Measurements from ENCODE around the gene MLPH.

The MLPH gene

DNA sequence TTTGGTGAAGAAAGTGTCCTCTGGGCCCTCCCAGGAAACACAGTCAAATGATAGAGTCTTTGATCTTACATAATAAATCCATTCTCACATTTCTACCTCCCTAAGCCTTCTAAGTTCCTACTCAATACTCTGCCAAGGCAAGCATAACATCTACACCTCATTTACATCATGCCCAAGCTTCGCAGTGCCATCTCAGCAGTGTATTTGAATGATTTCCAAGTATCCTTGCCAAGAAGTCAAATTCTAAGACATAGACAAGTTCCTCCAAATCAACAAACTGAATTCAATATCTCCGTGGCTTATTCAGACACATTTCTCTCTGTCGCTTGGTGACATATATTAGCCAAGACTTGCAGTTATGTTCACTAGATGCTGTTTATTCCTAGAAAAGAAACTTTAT lies 8.1 kb upstream of the MLPH start:
- DNase-seq (ENCODE audit: low read depth): no peak

DNA sequence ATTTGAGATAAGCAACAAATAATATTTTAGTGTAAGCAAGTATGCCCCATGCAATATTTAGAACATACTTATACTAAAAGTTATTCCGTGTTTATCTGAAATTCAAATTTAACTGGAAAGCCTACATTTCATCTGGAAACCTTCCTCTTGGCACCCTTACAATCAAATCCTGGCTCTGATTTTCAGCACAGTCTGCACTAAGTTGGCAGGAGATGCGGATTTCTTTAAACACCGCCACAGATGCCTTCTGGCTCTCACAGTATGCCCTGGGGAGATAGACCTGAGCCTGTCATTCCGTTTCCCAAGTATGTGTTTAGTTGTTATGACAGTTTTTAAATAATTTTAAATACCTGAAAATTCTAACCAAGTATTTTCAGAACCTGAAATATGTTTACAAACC lies 7.3 kb upstream of the MLPH start:
- no peak for DNase-seq (ENCODE audit: low read depth)

DNA sequence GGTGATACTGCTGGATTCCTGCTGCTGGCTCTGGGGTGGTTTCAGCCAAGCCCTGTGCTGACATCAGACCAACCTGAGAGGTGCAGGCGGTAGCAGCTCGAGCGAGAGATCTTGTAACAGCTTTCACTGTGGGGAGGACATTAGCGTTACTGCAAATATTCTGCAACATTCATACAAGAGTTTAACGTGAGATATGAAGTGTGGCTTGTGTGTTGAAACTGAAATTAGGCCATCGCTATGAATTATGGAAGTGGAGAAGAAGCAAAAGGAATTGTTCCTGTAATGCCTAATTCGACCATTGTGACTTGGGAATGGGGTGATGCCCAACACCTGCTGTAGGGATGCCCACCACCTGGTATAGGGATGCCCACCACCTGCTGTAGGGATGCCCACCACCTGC lies 6.5 kb upstream of the MLPH start:
- DNase-seq (ENCODE audit: low read depth): no peak

DNA sequence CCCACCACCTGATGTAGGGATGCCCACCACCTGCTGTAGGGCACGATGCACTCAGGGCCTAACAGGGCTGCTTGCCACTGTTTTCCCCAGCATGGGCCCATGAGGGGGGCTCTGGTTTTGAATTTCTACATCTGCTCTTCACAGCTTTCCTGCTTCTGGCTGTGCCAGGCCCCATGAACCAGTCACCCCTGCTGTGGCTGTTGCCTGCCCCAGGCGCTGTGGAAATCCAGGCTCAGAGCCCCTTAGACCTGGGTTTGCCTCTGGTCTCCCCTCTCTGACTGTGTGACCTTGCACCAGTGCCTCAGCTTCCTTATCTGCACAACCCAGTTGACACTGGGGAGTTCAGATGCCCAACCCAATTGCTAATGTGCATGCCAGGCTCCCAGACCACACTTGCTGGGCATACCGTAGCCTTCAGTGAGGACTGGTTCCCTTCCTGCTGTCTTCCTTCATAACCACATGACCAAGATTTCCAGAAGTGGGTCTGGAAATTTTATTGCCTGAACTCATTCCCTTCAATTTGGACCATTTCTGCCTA lies 6.0 kb upstream of the MLPH start:
- DNase-seq (ENCODE audit: low read depth): no peak

DNA sequence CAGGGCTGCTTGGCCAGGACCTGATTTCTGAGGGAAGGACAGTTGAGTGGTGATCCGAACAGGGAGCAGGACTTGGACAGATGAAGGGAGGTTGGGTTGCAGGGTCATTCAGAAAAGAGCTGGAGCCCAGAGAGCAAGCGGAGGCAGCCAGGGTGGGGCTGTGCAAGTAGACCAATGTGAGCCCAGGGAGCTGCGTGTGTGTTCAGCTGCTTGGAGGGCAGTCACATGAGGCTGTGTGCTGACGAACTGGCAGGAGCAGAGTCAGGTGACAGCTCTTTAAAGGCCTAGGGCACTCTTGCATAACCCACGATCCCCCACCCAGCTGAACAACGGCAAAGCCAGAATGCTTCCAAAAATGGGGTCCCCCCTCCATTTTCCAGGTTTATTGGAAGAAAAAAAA lies 4.6 kb upstream of the MLPH start:
- no peak for DNase-seq (ENCODE audit: low read depth)

DNA sequence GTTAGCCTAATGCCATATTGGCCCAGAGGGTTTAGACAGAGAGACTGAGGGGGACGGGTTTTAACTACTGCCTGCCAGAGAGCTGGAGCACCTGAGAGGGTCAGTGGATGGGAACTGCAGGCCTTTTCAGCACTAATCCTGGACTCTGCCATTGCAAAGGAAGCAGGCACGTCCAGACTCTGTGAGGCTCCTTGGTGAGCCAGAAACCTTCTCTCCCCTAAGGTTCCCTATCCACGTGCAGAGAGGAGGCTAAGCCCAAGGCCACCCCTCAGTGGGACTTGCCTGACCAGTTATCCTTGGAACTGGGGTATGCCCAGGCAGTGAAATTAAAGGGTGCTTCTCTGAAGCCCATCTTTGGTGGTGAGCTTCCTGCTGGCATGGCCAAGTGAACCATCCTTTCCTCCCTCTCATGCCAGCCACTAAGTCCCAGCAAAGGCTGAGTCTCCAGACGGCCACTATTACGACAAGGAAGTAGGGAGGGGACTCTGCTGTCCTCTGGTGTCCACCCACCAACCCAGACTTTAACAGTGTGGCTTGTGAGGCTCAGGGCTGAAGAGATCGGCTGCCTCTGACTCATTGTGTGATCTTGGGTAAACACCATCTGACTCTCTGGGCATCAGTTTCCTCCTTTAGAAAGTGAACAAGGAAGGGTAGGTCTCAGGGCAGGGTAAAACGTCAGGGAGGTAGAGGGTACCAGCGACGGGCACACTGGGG lies 3.9 kb upstream of the MLPH start:
- no peak for DNase-seq (ENCODE audit: low read depth)

DNA sequence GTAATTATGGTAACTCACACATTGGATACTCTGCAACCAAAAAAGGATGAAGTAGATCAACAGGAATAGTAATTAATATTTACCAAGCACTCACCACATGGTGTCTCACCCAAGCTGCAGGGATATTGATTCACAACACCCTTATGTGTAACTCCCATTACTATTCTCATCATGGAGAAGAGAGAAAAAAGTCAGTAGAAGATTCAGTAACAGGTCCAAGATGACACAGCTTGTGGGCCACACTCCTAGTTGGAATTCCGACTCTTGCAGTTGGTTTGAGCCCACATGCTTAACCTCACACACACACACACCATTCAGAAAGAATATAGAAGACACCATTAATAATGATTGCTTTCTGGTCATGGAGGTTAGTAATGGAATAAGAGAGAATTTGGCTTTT lies 1.7 kb upstream of the MLPH start:
- DNase-seq (ENCODE audit: low read depth): no peak

DNA sequence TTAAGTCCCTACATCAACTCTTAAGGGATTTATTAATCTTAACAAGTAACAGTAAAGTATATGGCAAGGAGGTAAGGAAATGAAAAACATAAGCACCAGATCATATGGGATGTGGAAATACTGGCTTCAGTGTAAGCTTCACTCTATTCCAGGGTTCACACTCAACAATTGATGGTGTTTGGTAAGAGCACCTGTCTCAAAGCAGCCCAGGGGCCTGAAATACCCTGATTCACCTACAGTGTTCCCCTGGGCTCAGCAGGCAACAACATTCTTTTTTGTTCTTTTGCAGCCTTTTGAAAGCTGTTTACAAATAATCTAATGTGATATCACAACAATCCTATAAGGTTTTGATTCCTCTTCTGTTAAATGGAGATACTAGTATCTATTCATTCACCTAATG lies 1.2 kb upstream of the MLPH start:
- DNase-seq (ENCODE audit: low read depth): no peak

DNA sequence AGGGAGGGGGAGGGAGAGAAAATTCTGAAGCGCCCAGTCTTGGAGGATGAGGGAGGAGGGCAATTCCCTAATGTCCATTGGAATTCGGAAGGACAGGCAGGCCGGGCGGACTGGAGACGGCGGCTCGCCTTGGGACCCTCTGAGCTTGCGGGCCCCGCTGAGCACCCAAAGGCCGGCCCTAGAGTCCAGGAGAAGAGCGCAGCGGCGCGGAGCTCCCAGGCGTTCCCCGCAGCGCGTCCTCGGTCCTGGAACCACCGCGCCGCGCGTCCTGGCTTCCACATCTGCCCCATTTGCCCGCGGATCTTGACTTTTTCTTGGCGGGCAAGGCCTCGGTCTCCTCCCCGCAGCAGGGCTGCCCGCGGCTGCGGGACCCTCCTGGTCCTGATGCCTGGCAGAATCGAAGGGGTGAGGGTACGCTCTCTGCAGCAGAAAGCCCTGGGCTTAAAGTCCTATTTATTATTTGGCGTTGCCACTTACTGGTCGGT lies 675 bp upstream of the MLPH start:
- no peak for DNase-seq (ENCODE audit: low read depth)

DNA sequence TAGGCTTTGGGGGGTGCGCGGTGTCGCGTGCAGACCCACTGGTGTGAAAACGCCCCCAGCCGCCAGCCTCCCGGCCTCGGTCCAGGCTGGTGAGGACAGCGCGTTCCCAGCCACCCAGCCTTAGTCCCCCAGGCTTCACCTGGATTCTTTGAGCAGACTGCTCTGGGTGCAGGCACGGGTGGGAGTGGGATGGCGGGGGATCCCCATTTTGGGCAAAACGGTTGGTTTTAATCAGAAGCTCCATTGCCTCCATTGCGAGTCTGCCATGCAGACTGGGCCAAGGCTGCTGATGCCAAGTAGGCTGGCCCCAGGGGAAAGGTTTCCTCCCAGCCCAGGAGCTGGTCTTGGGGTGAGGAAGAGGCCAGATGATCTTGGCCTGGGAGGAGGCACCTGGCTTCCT lies 445 bp downstream of the MLPH start:
- DNase-seq (ENCODE audit: low read depth): no peak

DNA sequence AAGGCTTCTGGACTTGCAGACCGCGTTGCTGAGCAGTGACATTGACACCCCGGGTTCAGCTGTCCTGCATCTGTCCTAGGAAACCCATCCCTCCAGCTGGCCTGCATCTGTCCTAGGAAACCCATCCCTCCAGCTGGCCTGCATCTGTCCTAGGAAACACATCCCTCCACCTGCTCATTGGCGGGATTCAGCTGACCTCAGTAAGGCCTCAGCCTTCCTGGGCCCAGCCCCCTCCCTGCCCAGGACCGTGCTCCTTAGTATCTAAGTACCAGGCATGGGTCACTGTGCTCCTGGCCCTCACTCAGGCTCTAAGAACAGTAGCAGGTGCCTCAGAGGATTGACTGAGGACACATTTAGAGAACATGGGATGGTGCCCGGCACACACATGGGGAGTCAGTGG lies 1.2 kb downstream of the MLPH start:
- DNase-seq (ENCODE audit: low read depth): no peak

DNA sequence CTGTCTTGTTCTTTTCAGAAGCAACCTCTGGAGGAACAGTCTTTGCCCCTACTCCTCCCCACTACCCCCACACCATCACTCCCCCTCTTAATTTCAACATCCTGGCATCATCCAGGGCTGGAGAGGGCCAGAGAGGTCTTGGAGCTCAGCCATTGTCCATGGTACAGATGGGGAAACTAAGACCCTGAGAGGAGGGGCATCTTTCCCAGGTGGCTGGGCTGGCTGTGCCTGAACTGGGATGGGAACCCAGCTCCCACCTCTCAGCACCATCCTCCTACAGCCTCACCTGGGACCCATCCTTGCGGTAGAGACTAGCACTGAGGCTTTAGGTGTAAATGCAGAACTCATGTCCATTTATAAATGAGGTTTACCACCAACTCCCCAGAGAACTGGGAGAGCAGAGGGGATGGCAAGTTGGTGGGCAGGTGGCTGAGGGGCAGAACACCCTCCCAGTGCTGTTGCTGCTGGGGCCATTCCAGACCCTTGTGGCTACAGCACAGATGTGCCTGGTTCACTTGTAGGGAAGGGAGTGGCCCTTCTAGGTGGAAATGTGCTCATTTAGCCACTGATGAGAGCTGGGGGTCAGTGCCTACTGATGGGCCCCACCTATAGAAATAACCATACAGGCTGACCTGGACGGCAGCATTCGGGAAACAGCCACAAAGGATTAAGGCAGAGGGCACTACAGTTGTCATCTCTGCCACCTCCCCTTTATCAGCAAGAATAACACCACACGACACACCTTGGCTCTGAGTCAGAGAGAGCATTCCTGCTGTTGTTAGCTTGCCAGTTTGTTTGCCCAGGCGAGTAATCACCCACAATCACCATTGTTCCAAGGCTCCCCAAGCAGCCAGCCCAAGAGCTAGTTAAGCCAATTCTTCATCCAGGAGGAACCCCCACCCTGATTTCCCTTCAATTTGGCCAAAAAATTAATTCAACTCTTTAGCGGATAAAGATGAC lies 2.1 kb downstream of the MLPH start:
- DNase-seq (ENCODE audit: low read depth): no peak

DNA sequence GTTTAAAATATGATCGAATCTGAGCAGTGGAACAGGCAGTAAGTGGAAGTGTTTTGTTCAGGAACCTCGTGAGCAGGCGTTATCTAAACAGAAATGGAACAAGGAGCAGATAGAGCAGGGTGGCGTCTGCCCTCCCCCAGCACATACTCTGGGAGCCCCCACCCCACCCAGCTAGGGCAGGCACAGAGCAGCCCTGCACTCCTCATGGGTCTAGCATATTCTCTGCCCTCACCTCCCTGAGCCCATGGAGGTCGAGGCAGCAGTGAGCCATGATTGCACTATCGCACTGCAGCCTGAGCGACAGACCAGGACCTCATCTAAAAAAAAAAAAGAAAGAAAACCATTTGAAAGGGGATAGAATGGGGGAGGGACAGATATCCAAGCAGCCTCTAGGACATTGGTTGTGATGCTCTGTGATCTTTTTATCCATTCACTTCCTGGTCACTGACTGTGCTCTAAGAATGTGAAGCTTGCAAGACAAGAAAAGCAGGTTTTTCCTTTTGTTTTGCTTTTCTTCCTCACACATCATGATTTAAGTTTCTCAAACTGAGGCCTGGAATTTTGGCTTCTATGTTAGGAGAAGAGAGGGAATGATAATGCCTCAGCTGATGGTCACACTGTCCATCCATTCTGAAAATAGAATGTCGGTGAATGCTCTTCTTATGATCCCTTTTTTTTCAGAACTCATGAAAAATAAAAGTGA lies 3.1 kb downstream of the MLPH start:
- no peak for DNase-seq (ENCODE audit: low read depth)

DNA sequence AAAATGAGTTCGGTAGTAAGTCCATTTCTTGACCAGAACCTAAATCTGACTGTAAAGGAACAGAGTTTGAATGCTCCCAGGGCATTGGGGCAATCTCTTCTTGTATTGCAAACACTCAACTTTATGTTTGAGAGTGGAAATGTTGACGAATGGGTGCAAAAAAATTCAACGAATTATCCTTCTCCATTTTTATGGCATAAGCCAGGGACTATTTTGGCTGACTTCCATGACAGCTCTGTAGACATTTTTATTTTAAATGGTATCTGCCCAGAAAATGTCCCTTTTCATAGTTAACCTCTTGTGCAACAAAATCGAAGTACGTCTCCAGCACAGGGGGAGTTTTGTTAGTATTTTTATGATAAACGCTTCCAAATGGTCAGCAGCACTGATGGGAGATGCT lies 3.7 kb downstream of the MLPH start:
- DNase-seq (ENCODE audit: low read depth): no peak

DNA sequence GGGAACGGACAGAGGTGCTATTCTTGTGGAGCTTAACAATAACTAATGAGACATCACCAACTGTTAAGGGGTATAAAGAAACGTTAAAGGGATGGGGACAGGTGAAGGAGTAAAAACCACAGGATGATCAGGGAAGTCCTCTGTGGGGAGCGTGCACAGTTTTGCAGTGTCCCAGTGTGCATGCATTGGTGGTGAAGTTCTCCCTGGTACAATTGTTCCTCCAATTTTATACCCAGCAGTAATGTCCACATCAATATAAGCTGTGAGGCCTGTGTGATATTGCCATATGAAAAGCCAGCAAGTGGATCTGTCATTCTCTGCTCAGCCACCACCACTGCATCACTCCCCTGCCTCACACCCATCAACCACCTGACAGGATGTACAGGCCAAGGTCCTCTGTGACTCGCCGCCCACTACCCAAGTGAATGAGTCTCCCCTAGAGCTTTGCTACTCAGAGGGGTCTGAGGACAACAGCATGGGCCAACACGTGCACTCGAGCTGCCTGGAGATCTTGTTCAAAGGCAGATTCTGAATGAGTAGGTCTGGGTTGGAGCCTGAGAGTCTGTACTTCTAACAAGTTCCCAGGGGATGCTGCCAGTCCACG lies 4.6 kb downstream of the MLPH start:
- no peak for DNase-seq (ENCODE audit: low read depth)

DNA sequence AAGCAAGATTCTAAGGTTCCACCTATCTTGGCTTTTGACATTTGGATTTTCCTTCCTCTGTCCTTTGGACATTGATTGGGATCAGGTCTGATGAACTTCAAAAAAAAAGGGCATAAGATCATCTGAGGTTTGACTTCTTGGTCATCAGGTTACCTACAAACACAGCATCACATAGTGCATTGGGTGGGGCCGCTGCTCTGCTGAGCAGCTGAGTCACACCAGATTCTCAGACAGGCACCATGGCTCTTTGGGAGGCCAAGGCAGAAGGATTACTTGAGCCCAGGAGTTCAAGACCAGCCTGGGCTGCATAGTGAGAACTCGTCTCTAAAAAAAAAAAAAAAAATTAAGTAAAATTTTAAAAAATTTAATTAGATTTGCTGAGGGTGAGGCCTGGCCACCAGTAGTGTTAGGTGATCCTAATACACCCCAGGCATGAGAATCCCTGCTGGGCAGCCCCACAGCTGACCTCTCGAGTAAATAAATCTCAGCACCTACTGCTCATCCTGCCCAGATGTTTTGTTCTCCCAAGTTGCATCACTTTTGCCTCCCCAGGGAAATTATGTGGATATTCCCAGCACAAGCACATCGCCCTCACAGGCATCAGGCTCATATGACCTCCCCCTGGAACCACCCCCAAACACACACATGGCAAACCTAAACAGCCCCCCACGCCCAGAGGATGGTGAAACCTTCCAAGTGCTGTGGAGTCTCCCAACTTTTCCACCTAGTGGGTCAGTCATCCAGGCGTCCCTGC lies 5.3 kb downstream of the MLPH start:
- no peak for DNase-seq (ENCODE audit: low read depth)

DNA sequence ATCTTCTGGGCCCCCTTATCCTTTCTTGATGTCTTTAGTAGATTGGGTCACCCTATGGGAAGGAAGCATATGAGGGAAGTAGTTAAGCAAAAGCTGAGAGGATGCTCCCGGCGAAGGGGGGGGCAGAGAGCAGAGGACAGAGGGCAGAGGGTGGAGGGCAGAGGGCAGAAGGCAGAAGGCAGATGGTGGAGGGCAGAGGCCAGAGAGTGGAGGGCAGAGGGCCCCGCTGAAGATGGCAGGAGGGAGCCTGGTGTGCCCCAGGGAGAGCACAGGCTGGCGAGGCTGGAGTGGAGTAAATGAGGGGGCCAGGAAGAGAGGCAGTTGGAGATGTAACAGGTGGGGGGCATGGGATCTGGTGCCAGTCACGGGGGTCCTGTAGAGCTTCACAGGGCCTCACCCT lies 7.0 kb downstream of the MLPH start:
- DNase-seq (ENCODE audit: low read depth): no peak

DNA sequence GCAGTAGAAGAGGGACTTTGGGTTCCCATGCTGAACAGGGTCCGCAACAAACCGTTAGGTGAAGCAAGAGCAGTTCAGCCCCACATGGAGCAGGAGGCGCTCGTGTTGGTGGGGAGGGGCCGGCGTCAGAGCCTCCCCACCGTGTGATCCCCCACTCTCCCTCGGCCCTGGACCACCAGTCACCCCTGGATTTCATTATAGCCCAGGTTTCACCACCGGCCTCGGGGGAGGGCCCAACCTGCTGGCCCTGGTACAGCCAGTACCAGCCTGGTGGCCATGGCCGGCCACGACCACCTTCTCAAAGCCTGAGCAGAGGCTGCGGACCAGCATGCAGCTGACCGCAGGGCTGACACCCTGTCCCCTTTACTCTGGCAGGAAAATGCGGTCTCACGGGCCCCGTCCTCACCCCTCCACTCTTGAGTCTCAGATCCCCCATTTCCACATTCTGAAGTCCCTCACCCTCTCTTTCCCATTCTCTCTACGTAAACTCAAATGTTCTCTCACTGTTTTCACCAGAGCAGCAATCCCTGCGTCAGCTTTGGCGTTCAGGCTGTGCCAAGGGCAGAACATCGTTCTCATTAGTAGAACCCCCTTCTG lies 8.6 kb downstream of the MLPH start:
- no peak for DNase-seq (ENCODE audit: low read depth)

DNA sequence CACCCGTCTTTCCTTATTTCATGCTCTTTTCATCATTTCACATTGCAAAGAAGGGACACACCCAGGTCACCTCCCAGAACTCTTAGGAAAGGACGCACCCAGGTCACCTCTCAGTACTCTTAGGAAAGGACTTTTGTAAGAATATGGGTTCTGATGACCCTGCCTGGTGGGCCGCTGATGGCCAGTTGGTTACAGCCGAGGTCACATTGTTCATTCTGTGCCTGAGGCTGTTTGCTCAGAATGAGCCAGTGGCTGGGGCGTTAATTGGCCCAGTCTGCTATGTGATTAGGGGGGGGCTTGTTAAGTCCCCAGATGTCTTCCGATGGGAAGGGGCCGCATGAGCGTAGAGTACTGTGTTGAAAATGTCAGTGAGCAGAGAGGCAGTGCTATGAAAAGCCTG lies 9.4 kb downstream of the MLPH start:
- DNase-seq (ENCODE audit: low read depth): no peak

DNA sequence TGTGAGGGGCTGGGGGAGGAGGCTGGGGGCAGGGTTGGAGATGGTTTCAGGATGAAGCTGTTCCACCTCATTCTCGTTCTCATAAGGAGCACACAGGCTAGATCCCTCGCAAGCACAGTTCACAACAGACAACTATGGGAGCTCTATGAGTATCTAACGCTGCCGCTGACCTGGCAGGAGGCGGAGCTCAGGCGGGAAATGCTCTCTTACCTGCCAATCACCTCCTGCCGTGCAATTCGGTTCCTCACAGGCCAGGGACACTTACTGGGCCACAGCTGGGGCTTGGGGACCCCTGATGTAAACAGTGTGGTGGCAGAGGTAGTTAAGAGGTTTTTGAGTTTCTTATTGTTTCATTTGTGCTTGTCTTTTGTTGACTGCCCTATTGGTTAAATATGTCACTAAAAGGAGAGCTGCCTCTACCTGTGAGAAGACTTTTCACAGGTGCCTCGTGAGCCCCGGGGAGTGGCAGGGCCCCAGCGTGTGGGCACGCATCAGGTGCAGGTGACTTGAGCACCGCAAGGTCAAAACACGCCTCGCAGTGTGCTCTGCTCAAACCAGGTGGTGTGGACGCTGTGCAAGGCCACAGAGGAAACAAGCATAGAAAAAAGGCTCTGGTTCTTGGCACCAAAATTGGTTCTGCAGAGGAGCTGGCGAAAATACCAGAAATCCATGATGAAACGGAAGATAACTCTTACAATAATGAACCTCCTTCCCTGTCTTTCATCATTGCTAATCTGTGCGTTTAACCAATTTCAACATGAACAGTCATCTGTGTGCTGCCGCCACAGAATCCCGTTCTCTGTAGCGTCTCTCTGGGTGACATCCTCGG lies 10.2 kb downstream of the MLPH start:
- no peak for DNase-seq (ENCODE audit: low read depth)
